Testis (tissue), 3 donors: ENCODE measurements around the gene POLK. TPM values are rescaled to one million over a fixed set of nuclear protein-coding genes. Genes with fewer than 3 reads are reported as not detected.

Source experiments
- DNase-seq: peaks from one replicate; pipeline ENCODE4 v3.0.0-alpha.2; 2019
- H3K27ac ChIP-seq, 2 donors: fragments of 200-600 bp; sonication (generic); one replicate each; pipeline ENCODE4 v1.5.1; 2019
- H3K27me3 ChIP-seq: fragments of 200-600 bp; sonication (generic); one replicate; pipeline ENCODE4 v1.5.1; 2019
- H3K36me3 ChIP-seq: fragments of 200-600 bp; sonication (generic); one replicate; pipeline ENCODE4 v1.5.1; 2017; ENCODE audit warnings: low read depth; ENCODE audit errors: missing control alignments
- H3K4me1 ChIP-seq: fragments of 200-600 bp; sonication (generic); one replicate; pipeline ENCODE4 v1.5.1; 2019
- H3K4me3 ChIP-seq, 2 donors: fragments of 200-600 bp; sonication (generic); one replicate each; pipeline ENCODE4 v1.5.1; 2017 to 2019
- H3K9me3 ChIP-seq: fragments of 200-600 bp; sonication (generic); one replicate; pipeline ENCODE4 v1.5.1; 2017
- POLR2A ChIP-seq: fragments of 450-650 bp; IDR thresholded peaks from one replicate; pipeline ENCODE4 v1.6.1; 2017; ENCODE audit warnings: antibody characterized with exemption, mild to moderate bottlenecking, moderate library complexity
- WGBS, 2 donors: methylation state at CpG; one replicate each; pipeline ENCODE4 v1.1.5; 2018; 5-methylcytosine and 5-hydroxymethylcytosine counted together
- intact Hi-C: fragments of 100-400 bp; cut with DNase I; formaldehyde crosslinking; loops from one replicate; pipeline ENCODE4 v1.15.1; 2023; ENCODE audit warnings: low total_unique reads
- polyA plus RNA-seq: library from polyadenylated mRNA; stranded (reverse); fragments of 350-450 nt; fragmentation: Illumina TruSeq; extraction: RNeasy Lipid Tissue Mini Kit (QIAGEN cat#74804); gene quantifications from one replicate; pipeline ENCODE4 v1.2.3, GENCODE V29; 2014; ENCODE audit warnings: low read depth, low replicate concordance; ENCODE audit not compliant: insufficient read depth
- total RNA-seq, 2 donors: library from RNA; depleted of rRNA; stranded (reverse); fragments of >200 nt; gene quantifications; one replicate each; pipeline ENCODE4 v1.2.3, GENCODE V29; 2016
- TF ChIP-seq, protein P1 (sequence below), 3 experiments: fragments of 450-650 bp in 2 of 3; fragments of 200-600 bp in 1 of 3; sonication (generic) in 1 of 3; IDR thresholded peaks; one replicate each; pipeline ENCODE4 v1.5.1; 2016 to 2019; ENCODE audit warnings: antibody characterized with exemption in 3 of 3, mild to moderate bottlenecking in 2 of 3, moderate library complexity in 1 of 3

POLK gene
- total and polyA plus RNA-seq, 3 donors from 2014 or later: 23.3 to 56.7 (median 41.0) TPM

DNA sequence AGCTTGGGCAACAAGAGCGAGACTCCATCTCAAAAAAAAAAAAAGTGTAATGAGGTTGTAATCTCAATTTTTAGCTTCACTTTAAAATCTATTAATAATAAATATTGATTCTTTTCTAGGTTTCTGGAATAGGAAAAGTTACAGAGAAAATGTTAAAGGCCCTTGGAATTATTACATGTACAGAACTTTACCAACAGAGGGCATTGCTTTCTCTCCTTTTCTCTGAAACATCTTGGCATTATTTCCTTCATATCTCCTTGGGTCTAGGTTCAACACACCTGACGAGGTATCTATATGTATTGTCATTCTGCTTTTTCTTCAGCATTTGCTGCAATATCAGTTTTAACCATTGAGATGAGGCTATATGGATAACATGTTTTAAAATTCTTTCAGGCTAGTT lies 73.0 kb downstream of the POLK start:
- TF ChIP-seq, protein P1, sequence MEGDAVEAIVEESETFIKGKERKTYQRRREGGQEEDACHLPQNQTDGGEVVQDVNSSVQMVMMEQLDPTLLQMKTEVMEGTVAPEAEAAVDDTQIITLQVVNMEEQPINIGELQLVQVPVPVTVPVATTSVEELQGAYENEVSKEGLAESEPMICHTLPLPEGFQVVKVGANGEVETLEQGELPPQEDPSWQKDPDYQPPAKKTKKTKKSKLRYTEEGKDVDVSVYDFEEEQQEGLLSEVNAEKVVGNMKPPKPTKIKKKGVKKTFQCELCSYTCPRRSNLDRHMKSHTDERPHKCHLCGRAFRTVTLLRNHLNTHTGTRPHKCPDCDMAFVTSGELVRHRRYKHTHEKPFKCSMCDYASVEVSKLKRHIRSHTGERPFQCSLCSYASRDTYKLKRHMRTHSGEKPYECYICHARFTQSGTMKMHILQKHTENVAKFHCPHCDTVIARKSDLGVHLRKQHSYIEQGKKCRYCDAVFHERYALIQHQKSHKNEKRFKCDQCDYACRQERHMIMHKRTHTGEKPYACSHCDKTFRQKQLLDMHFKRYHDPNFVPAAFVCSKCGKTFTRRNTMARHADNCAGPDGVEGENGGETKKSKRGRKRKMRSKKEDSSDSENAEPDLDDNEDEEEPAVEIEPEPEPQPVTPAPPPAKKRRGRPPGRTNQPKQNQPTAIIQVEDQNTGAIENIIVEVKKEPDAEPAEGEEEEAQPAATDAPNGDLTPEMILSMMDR (IDR thresholded peaks at IDR 0.05): no peak
- TF ChIP-seq POLR2A: no peak
- Histone ChIP-seq H3K4me1 (no peaks in the 10 kb centered on the region), H3K27me3 (no peaks in the 10 kb centered on the region), H3K4me3 (no peak overlapping the region), H3K9me3 (no peaks in the 10 kb centered on the region), H3K36me3 (no peaks in the 10 kb centered on the region), H3K27ac (no peak overlapping the region)
- WGBS, 2 donors: 95 to 96% methylated on average over 2 of the region's 2 CpGs
- DNase-seq: no peak
- intact Hi-C loops: no loop called here

DNA sequence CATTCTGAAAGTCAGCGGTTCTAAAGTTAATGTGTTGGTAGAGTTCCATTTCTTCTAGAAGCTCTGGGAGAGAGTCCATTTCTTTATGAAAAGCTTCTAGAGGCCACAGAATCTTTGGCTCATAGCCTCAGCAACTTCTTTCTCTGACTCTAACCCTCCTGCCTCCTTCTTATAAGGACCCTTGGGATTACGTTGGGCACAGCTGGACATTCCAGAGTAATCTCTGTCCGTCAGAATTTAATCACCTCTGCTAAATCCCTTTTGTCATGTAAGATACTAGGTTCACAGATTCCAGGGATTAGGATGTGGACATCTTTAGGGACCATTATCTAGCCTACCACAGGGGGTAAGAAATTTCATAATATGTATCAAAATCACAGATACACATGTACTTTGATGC lies 77.0 kb downstream of the POLK start:
- H3K4me1 ChIP-seq: no peaks in the 10 kb centered on the region
- H3K9me3 ChIP-seq: no peaks in the 10 kb centered on the region
- DNase-seq: no peak
- no peaks in the 10 kb centered on the region for H3K27me3 ChIP-seq
- no peaks in the 10 kb centered on the region for H3K36me3 ChIP-seq
- intact Hi-C loops: no loop called here
- WGBS, 2 donors: 42 to 62% methylated on average over 3 of the region's 3 CpGs
- TF ChIP-seq, protein P1 (IDR thresholded peaks at IDR 0.05): no peak
- TF ChIP-seq POLR2A: no peak
- no peak overlapping the region for H3K27ac ChIP-seq
- no peak overlapping the region for H3K4me3 ChIP-seq

DNA sequence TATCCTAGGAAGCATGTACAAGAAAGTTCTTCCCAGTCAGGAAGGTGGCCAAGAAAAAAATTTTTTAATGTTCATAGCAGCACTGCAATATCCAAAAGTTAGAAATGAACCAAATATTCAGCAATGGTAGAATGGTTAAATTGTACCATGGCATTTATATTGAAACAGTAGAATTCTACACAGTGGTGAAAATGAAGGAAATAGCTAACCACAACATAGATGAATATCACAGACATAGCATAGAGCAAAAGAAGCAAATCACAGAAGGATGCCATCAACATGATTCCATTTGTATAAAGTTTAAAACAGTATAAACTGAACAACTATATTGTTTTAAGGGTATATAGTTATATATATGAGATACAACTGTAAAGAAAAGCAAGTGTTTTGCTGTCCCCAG lies 88.8 kb downstream of the POLK start:
- no peak overlapping the region for H3K4me3 ChIP-seq
- H3K4me1 ChIP-seq: no peaks in the 10 kb centered on the region
- no peaks in the 10 kb centered on the region for H3K36me3 ChIP-seq
- H3K27ac ChIP-seq: no peak overlapping the region
- no peaks in the 10 kb centered on the region for H3K9me3 ChIP-seq
- intact Hi-C loops: no loop called here
- DNase-seq: no peak
- H3K27me3 ChIP-seq: no peaks in the 10 kb centered on the region
- TF ChIP-seq, protein P1 (IDR thresholded peaks at IDR 0.05): no peak
- no peak for TF ChIP-seq POLR2A

DNA sequence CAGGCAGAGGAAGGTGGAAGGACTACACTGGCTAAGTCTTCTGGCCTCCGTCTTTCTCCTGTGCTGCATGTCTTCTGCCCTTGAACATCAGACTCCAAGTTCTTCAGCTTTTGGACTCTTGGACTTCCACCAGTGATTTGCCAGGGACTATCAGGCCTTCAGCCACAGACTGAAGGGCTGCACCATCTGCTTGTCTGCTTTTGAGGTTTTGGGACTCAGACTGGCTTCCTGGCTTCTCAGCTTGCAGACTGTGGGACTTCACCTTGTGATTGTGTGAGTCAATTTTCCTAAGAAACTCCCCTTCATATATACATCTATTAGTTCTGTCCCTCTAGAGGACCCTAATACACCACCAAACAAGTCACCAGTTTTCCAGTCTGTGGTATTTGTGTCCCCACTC lies 89.9 kb downstream of the POLK start:
- DNase-seq: no peak
- TF ChIP-seq, protein P1 (IDR thresholded peaks at IDR 0.05): no peak
- no peak for TF ChIP-seq POLR2A
- WGBS, 2 donors: 90 to 100% methylated on average over 1 of the region's 1 CpG
- Histone ChIP-seq H3K9me3 (no peaks in the 10 kb centered on the region), H3K4me3 (no peak overlapping the region), H3K4me1 (no peaks in the 10 kb centered on the region), H3K36me3 (no peaks in the 10 kb centered on the region), H3K27ac (no peak overlapping the region), H3K27me3 (no peaks in the 10 kb centered on the region)
- intact Hi-C loops: no loop called here

DNA sequence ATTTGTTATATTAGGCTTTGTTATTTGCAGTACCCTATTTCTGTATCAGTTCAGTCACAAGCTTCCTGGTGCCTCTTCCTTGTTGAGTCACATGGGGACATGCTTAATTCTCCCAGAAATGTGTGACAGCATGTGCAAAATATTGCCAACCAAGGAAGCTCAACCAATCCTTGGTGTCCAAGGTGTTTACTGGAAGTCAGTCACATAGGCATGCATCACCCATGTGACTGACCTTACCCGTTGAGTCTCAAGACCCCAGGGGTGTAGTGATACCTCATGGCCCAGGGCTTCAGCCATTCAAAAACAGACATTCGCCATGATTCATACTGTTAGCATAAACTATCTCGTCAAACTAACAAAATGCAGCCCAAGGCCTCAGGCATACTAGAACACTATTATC lies 90.3 kb downstream of the POLK start:
- 96 to 100% methylated on average over 3 of the region's 3 CpGs for WGBS, 2 donors
- DNase-seq: no peak
- Histone ChIP-seq H3K27me3 (no peaks in the 10 kb centered on the region), H3K9me3 (no peaks in the 10 kb centered on the region), H3K27ac (no peak overlapping the region), H3K4me1 (no peaks in the 10 kb centered on the region), H3K4me3 (no peak overlapping the region), H3K36me3 (no peaks in the 10 kb centered on the region)
- intact Hi-C loops: no loop called here
- TF ChIP-seq POLR2A: no peak
- TF ChIP-seq, protein P1 (IDR thresholded peaks at IDR 0.05): no peak
